Uterus (tissue), 4 donors: Measurements from ENCODE around the gene EHD3. TPM values are rescaled to one million over a fixed set of nuclear protein-coding genes. Genes with fewer than 3 reads are reported as not detected.

Experiments
- DNase-seq, 2 donors: peaks; one replicate each; pipeline ENCODE4 v3.0.0-alpha.2; 2019 to 2020
- H3K27ac ChIP-seq, 2 donors: fragments of 200-600 bp; sonication (generic); 1 replicate in 1 of 2; 2 replicates in 1 of 2; pipeline ENCODE4 v1.5.1; 2016 to 2018
- H3K27me3 ChIP-seq, 2 donors: fragments of 200-600 bp; sonication (generic); one replicate each; pipeline ENCODE4 v1.5.1; 2018 to 2019; ENCODE audit warnings: control low read depth in 1 of 2
- H3K36me3 ChIP-seq, 2 donors: fragments of 200-600 bp; sonication (generic); one replicate each; pipeline ENCODE4 v1.5.1; 2019; ENCODE audit warnings: control low read depth in 1 of 2
- H3K4me1 ChIP-seq, 2 donors: fragments of 200-600 bp; sonication (generic); one replicate each; pipeline ENCODE4 v1.5.1; 2018 to 2019; ENCODE audit warnings: control low read depth in 1 of 2
- H3K4me3 ChIP-seq, 2 donors: fragments of 200-600 bp; sonication (generic); 1 replicate in 1 of 2; 2 replicates in 1 of 2; pipeline ENCODE4 v1.5.1; 2018 to 2019; ENCODE audit warnings: mild to moderate bottlenecking in 1 of 2
- H3K9me3 ChIP-seq, 2 donors: fragments of 200-600 bp; sonication (generic); one replicate each; pipeline ENCODE4 v1.5.1; 2019; ENCODE audit warnings: control low read depth in 1 of 2
- CTCF ChIP-seq, 4 experiments: fragments of 200-600 bp in 2 of 4; fragments of 450-650 bp in 2 of 4; sonication (generic) in 2 of 4; IDR thresholded peaks; one replicate each; pipeline ENCODE4 v1.5.1; 2016 to 2019; ENCODE audit warnings: antibody characterized with exemption in 4 of 4, mild to moderate bottlenecking in 2 of 4, moderate library complexity in 1 of 4
- POLR2A ChIP-seq, 2 donors: fragments of 450-650 bp; IDR thresholded peaks; one replicate each; pipeline ENCODE4 v1.6.1; 2016; ENCODE audit warnings: antibody characterized with exemption in 2 of 2, mild to moderate bottlenecking in 1 of 2, moderate library complexity in 1 of 2
- intact Hi-C: fragments of 100-400 bp; cut with DNase I; formaldehyde crosslinking; loops from one replicate; pipeline ENCODE4 v1.15.1; 2023; ENCODE audit warnings: low total_unique reads
- total RNA-seq, 4 donors: library from RNA; depleted of rRNA in 3 of 4; stranded (reverse); fragments of >200 nt in 3 of 4; gene quantifications; one replicate each; pipeline versions ENCODE4 v1.1.0 to v1.2.4, GENCODE V29; 2014 to 2023
- donor health status: DM: yes; HTN: yes; CAD: no.

The EHD3 gene
- total RNA-seq, 4 donors from 2014 or later, result 2.6 to 13.1 (median 4.8) TPM

DNA sequence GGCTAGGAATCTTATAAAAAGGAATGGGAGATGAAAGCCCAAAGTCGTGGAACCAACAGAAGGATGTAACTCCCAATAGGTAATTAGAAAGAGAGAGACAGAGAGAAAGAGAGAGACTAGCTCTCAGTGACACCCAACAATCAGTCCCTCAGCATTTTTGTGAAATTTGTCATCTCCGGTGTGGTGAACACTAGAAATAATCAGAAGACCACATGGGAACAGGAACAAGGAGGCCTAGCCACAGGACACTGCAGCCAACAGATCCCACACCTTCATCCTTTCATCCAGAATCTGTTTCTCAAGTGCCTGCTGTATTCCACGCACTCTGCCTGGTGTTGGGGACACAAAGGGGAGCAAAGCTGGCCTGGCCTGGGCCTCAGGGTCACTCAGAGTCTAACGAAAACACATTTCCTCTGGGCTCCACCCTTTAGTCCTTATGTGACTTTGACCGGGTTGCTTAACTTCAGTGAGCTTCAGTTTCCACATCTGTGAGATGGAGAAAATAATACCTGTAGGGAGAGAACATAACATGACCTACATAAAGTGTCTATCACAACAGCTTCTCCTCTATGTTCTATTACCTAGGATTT lies 53.1 kb downstream of the EHD3 start:
- H3K9me3 ChIP-seq, result no peaks in the 10 kb centered on the region
- H3K4me1 ChIP-seq, result no peaks in the 10 kb centered on the region
- H3K27ac ChIP-seq, result no peak overlapping the region
- H3K4me3 ChIP-seq, result no peak overlapping the region
- H3K27me3 ChIP-seq, result no peaks in the 10 kb centered on the region
- intact Hi-C loops, result no loop called here
- TF ChIP-seq POLR2A (IDR thresholded peaks at IDR 0.05) (no peak), CTCF (IDR thresholded peaks at IDR 0.05) (no peak)
- no peak for DNase-seq
- H3K36me3 ChIP-seq, result no peaks in the 10 kb centered on the region

- H3K4me1 ChIP-seq, result no peaks in the 10 kb centered on the region
- TF ChIP-seq CTCF (IDR thresholded peaks at IDR 0.05) (no peak), POLR2A (IDR thresholded peaks at IDR 0.05) (no peak)
- intact Hi-C loops, result no loop called here
- no peak overlapping the region for H3K27ac ChIP-seq
- no peak for DNase-seq
- H3K27me3 ChIP-seq, result no peaks in the 10 kb centered on the region
- no peaks in the 10 kb centered on the region for H3K36me3 ChIP-seq
- no peaks in the 10 kb centered on the region for H3K9me3 ChIP-seq
- H3K4me3 ChIP-seq, result no peak overlapping the region
Measured at GRCh38 chr2:31287654-31288053, 53.7 kb downstream of the EHD3 start.

DNA sequence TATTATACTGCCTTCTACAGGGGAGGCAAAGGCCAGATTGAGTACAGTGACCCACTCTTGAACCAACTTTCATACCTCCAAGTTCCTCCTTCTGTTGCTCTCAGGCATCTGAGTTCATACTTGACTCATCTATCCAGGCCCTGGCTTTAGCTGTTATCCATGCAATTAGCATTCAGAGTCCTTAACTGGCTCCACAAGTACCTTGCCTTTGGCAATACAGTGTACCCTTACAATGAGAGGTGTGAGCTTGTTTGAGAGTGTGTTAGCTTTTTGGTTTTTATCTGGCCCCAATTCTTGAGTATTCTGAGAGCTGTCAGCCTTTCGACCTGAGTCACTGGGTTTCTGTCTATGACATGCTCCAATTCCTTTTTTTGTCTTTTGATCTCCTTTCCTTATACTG lies 60.2 kb downstream of the EHD3 start:
- intact Hi-C loops, result no loop called here
- no peaks in the 10 kb centered on the region for H3K9me3 ChIP-seq
- no peak overlapping the region for H3K27ac ChIP-seq
- no peak for DNase-seq
- no peaks in the 10 kb centered on the region for H3K27me3 ChIP-seq
- H3K4me3 ChIP-seq, result no peak overlapping the region
- no peaks in the 10 kb centered on the region for H3K4me1 ChIP-seq
- TF ChIP-seq POLR2A (IDR thresholded peaks at IDR 0.05), result no peak
- TF ChIP-seq CTCF (IDR thresholded peaks at IDR 0.05), result no peak
- no peaks in the 10 kb centered on the region for H3K36me3 ChIP-seq

DNA sequence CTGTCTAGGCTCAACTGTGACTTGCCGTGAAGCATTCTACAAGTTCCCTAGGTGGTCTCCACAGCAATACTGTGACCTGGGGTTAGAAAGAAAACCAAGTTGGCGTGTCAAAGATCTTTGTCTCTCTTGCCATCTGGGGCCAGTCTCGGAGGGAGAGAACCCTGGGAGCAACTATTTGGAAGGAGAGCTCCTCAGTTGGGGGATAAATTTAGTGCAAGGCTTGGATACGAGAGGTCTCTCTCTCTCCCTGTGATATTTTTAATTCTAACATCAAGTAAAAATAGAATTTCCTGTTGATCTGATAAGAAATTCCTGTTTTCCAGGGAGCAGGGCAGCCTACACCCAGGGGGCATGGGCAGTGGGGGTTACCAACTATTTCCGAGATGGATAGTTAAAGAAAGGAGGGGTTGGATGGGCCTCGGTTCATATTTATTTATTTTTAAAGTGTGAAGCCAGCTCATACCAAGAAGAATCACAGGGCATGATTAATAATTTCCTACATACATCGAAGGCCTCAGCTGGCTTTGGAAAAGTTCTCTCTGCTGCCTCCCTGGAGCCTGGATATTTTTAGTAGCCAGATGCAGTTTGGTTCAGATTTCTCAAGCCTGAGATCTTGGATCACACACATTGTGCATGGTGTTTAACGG lies 62.8 kb downstream of the EHD3 start:
- H3K4me3 ChIP-seq, result no peak overlapping the region
- TF ChIP-seq POLR2A (IDR thresholded peaks at IDR 0.05) (no peak), CTCF (IDR thresholded peaks at IDR 0.05) (no peak)
- H3K36me3 ChIP-seq, result no peaks in the 10 kb centered on the region
- H3K27me3 ChIP-seq, result no peaks in the 10 kb centered on the region
- intact Hi-C loops, result no loop called here
- no peaks in the 10 kb centered on the region for H3K4me1 ChIP-seq
- DNase-seq, result no peak
- no peak overlapping the region for H3K27ac ChIP-seq
- H3K9me3 ChIP-seq, result no peaks in the 10 kb centered on the region

DNA sequence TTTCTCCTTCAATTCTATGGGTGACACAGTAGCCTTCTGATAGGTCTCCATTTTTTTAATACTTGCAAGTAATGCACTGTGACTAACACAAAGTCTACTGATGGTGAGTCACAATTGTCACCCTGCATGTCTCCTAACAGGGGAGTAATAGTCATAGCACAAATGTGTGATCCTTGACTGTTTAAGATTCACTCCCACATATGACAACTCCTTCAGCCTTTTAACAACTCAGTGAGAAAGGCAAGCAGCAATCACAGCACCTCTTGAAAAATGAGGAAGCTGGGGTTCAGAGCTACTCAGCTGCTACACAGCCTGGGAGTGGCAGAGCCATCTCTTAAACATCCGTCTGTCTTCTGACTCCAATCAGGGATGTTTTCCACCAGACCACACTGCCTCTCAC lies 63.8 kb downstream of the EHD3 start:
- Histone ChIP-seq H3K4me1 (no peaks in the 10 kb centered on the region), H3K27ac (no peak overlapping the region), H3K9me3 (no peaks in the 10 kb centered on the region), H3K36me3 (no peaks in the 10 kb centered on the region), H3K4me3 (no peak overlapping the region), H3K27me3 (no peaks in the 10 kb centered on the region)
- DNase-seq, result no peak
- no peak for TF ChIP-seq POLR2A (IDR thresholded peaks at IDR 0.05)
- TF ChIP-seq CTCF (IDR thresholded peaks at IDR 0.05), result no peak
- intact Hi-C loops, result no loop called here
